ENCODE data around the gene MACROD1.

Gene MACROD1

DNA sequence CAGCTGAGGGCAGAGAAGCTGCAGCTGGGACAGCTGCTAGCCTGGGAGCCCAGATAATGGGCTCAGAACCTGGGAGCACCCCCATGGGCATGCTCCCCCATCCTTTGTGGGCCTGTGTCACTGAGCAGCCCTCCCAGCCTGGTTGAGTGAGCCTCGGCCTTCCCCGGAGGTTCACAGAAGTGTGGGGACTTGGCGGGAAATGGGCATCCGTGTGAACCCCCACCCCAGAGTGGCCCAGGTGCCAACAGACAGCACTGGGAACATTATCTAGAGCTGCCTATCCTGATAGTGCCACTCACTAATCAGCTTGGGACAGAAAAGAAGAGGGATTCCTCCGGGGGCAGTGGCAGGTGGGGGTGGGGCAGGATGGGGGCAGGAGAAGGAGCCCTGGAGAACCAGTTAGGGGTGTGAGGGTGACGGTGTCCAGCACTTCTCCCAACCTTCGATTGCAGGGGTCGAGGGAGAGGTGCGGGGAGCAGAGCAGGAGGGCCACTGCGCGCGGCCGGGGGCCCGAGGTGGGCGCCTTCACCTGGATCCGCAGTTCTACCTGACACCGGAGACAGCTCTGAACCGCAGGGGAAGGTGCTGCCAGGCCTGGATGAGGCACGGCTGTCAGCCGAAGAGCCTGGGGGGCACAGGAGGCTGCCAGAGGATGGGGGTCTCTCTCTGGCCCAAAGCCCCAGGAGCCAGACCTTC is 97.1 kb downstream of the MACROD1 start:
- TF ChIP-seq, protein P1, sequence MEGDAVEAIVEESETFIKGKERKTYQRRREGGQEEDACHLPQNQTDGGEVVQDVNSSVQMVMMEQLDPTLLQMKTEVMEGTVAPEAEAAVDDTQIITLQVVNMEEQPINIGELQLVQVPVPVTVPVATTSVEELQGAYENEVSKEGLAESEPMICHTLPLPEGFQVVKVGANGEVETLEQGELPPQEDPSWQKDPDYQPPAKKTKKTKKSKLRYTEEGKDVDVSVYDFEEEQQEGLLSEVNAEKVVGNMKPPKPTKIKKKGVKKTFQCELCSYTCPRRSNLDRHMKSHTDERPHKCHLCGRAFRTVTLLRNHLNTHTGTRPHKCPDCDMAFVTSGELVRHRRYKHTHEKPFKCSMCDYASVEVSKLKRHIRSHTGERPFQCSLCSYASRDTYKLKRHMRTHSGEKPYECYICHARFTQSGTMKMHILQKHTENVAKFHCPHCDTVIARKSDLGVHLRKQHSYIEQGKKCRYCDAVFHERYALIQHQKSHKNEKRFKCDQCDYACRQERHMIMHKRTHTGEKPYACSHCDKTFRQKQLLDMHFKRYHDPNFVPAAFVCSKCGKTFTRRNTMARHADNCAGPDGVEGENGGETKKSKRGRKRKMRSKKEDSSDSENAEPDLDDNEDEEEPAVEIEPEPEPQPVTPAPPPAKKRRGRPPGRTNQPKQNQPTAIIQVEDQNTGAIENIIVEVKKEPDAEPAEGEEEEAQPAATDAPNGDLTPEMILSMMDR (IDR thresholded peaks at IDR 0.05; ENCODE audit: low read depth, low read length), result no peak

DNA sequence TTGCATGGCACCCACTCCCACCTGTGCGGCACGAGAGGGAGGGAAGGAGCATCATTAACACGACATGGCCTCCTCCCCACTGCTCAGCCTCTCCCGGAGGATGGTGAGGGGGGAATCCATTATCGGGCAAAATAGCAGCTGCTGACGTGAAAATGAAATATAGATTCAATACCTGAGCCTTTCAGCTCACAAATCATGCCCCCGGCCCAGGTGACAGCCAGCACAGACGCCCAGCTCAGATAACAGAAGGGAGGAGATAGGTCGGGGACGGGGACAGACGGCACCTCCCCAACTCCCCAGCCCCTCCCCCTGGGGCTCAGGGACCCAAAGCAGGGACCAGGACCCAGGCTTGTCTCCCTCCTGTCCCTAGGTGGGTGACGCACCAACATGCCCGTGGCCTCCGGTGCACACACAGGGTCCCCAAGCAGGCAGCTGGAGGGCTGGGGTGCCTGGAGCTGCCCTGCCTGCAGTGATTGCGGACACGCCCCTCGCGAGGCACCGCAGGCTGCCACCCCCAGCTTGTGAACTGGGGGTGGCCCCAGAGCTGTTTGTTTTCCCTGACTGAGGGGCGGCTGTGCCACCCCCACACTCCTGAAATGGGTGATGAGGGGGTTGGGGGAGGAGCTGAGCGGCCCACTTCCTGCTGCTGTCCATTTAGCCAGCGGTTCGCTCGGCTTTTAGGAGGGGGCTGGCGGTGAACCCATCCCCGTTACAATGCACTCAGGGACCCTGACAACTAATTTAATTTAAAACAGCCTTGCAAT is 98.5 kb downstream of the MACROD1 start:
- no peak overlapping the region for H3K4me3 ChIP-seq (ENCODE audit: low read depth, low read length)

More for the DNA sequence above, 97.1 kb downstream of the MACROD1 start:
- no peak overlapping the region for H3K4me3 ChIP-seq (ENCODE audit: low read depth, low read length)

GRCh38 chr11:64065712-64066111 is 100.2 kb downstream of the MACROD1 start:
- H3K4me3 ChIP-seq (ENCODE audit: low read depth, low read length), result no peak overlapping the region
- TF ChIP-seq, protein P1 (IDR thresholded peaks at IDR 0.05; ENCODE audit: low read depth, low read length), result no peak

More for the DNA sequence above, 98.5 kb downstream of the MACROD1 start:
- TF ChIP-seq, protein P1 (IDR thresholded peaks at IDR 0.05; ENCODE audit: low read depth, low read length), result no peak

DNA sequence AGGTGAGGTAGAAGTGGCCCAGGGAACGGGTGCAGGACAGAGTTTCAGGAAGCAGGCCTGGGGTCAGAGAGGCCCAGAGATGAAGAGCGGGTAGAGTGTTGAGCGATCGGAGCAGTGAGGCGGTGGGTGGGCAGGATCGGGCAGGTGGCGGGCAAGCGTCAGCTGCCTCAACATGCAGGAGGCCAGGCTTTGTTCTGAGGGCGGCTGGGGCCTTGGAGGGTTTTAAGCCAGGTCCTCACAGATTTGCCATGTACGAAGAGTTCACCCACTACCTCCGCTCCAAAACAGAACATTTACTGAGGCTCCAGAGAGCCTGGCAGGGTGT is 100.8 kb downstream of the MACROD1 start:
- H3K4me3 ChIP-seq (ENCODE audit: low read depth, low read length), result no peak overlapping the region
- TF ChIP-seq, protein P1 (IDR thresholded peaks at IDR 0.05; ENCODE audit: low read depth, low read length), result no peak

DNA sequence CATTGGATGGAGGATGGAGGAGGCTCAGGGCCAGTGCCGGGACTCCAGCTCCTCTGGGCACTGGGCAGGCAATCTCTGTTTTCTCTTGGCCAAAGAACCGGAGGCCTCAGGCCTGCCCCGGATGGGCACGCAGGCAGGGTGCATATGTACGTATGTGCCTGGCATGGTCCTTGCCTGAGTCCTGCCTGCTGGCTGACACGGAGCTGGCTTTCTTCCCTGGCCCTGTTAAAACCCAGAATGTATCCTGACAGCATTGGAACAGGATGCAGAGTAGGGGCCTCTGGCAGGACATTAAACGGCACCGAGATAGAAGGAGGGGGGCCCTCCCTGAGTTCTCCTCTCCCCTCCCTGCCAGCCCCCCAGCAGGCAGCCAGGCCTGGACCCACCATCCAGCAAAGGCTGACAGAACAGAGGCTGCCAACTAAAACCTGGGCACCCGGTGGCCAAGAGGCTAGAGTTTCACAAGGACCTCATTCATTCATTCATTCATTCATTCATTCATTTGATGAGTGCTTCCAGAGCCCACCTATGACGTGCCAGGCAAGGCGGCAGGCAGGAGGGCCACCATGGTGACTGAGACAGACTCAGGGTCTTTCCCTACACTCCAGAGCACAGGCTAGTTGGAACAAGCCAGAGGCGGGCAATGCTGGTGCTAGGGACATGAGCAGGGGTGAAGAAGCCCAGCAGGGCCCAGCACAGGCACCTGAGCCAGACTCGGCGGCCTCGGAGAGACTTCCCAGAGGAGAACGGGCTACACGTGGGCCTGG is 101.4 kb downstream of the MACROD1 start:
- H3K4me3 ChIP-seq (ENCODE audit: low read depth, low read length), result no peak overlapping the region
- TF ChIP-seq, protein P1 (IDR thresholded peaks at IDR 0.05; ENCODE audit: low read depth, low read length), result no peak

DNA sequence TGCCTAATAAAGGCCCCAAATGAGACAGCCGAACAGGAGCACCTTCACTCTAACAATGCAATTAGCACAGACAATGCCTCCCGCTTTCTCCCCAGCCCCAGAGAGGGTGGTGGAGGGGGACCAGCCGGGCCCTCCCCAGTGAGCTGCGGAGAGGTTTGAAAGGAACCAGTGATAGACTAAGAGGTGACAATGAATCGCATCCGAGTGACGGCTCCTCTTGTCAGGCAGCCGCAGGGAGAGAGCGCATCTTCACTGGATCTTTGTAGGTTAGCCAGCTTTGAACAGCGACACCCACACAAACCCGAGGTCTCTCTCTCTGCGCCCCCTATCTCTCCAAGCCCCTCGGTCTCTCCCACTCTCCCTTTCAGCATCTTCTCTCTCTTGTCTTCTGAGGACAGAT is 102.1 kb downstream of the MACROD1 start:
- H3K4me3 ChIP-seq (ENCODE audit: low read depth, low read length), result no peak overlapping the region
- TF ChIP-seq, protein P1 (IDR thresholded peaks at IDR 0.05; ENCODE audit: low read depth, low read length), result no peak
